Neural crest cell (in vitro differentiated cells): Measurements from ENCODE around the gene PGF. TPM values are rescaled to one million over a fixed set of nuclear protein-coding genes. Genes with fewer than 3 reads are reported as not detected.

Source experiments
- DNase-seq: peaks from one replicate; pipeline ENCODE4 v3.0.0; 2021; ENCODE audit warnings: low read depth, mixed read lengths, low spot score
- H3K27ac Mint-ChIP-seq: one replicate; pipeline ENCODE4 v1.8.0; 2021; ENCODE audit warnings: mild to moderate bottlenecking, mixed read lengths; ENCODE audit not compliant: unreplicated experiment
- H3K27me3 Mint-ChIP-seq: 2 replicates; pipeline ENCODE4 v1.8.0; 2021; ENCODE audit warnings: low read depth, mild to moderate bottlenecking, mixed read lengths
- H3K36me3 Mint-ChIP-seq: 2 replicates; pipeline ENCODE4 v1.8.0; 2021; ENCODE audit warnings: low read depth, mild to moderate bottlenecking, mixed read lengths
- H3K4me1 Mint-ChIP-seq: 2 replicates; pipeline ENCODE4 v1.8.0; 2021; ENCODE audit warnings: mixed read lengths
- H3K4me3 Mint-ChIP-seq: one replicate; pipeline ENCODE4 v1.8.0; 2021; ENCODE audit warnings: mild to moderate bottlenecking, mixed read lengths
- H3K9me3 Mint-ChIP-seq: 2 replicates; pipeline ENCODE4 v1.8.0; 2021; ENCODE audit warnings: mixed read lengths
- CTCF ChIP-seq: fragments of 200-600 bp; sonication (generic); conservative IDR thresholded peaks from 2 replicates; pipeline ENCODE4 v1.5.0; 2021; ENCODE audit warnings: antibody characterized with exemption, mild to moderate bottlenecking
- total RNA-seq: library from RNA; stranded (reverse); gene quantifications from 2 replicates; pipeline ENCODE4 v1.2.1, GENCODE V29; 2021

PGF gene
- total RNA-seq, 1 donor from 2014 or later: 2.9 TPM

- Mint-ChIP-seq H3K27me3 (no peaks in the 10 kb centered on the region), H3K4me3 (no peak overlapping the region), H3K9me3 (no peaks in the 10 kb centered on the region), H3K36me3 (no peaks in the 10 kb centered on the region), H3K4me1 (peaks cover 32% of the 10 kb centered on the region), H3K27ac (no peak overlapping the region)
- no peak for DNase-seq
- no peak for TF ChIP-seq CTCF
These were observed 27.9 kb upstream of the PGF start for GRCh38 chr14:74983343-74983742.

GRCh38 chr14:74982661-74983060, 27.3 kb upstream of the PGF start:
- Mint-ChIP-seq H3K27ac (no peak overlapping the region), H3K36me3 (no peaks in the 10 kb centered on the region), H3K4me1 (peaks cover 27% of the 10 kb centered on the region), H3K9me3 (no peaks in the 10 kb centered on the region), H3K4me3 (no peak overlapping the region), H3K27me3 (no peaks in the 10 kb centered on the region)
- DNase-seq: no peak
- TF ChIP-seq CTCF: no peak

DNA sequence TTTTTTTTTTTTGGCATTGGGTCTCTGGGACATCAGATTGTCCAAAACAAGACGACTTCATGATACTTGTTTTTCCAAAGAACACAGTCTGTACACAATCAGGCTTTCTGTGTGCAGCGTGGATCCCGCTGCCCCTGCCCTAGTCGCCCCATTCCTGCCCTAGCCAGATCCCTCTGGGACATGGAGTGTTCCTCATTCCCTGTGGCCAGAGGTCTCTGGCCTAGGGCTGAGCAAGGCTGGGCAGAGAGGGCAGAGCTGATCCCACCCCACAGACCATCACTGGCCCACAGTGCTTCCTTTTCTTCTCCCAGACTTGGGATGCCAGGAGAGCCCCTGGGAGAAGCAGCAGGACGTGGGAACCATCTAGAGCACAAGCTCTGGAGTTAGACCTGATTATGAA, 26.4 kb upstream of the PGF start:
- H3K4me1 Mint-ChIP-seq: peaks cover 30% of the 10 kb centered on the region
- no peak for DNase-seq
- TF ChIP-seq CTCF: no peak
- no peaks in the 10 kb centered on the region for H3K36me3 Mint-ChIP-seq
- no peaks in the 10 kb centered on the region for H3K27me3 Mint-ChIP-seq
- H3K9me3 Mint-ChIP-seq: no peaks in the 10 kb centered on the region
- H3K27ac Mint-ChIP-seq: no peak overlapping the region
- H3K4me3 Mint-ChIP-seq: no peak overlapping the region

DNA sequence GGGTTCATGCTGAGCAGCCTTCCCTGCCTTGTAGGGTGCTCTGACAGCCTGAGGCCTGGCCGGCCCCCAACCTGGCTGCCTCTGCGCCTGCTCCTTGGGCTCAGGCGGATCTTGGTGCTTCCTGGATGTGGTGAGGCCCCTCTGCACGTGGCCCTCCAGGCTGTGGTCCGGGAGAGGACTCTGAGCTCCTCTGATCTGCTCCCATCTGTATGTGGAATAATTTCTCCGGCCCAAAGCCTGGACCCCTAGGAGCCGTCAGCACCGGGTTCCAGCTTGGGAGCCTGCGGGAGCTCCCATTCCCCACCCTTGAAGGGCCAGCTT, 26.0 kb upstream of the PGF start:
- Mint-ChIP-seq H3K27me3 (no peaks in the 10 kb centered on the region), H3K36me3 (no peaks in the 10 kb centered on the region), H3K4me1 (peaks cover 31% of the 10 kb centered on the region), H3K27ac (no peak overlapping the region), H3K9me3 (no peaks in the 10 kb centered on the region), H3K4me3 (no peak overlapping the region)
- no peak for DNase-seq
- no peak for TF ChIP-seq CTCF

- no peak overlapping the region for H3K4me3 Mint-ChIP-seq
- H3K27ac Mint-ChIP-seq: no peak overlapping the region
- no peak for TF ChIP-seq CTCF
- DNase-seq: no peak
- no peaks in the 10 kb centered on the region for H3K27me3 Mint-ChIP-seq
- peaks cover 35% of the 10 kb centered on the region for H3K4me1 Mint-ChIP-seq
- no peaks in the 10 kb centered on the region for H3K36me3 Mint-ChIP-seq
- no peaks in the 10 kb centered on the region for H3K9me3 Mint-ChIP-seq
These were observed 25.5 kb upstream of the PGF start for GRCh38 chr14:74980731-74981461.

DNA sequence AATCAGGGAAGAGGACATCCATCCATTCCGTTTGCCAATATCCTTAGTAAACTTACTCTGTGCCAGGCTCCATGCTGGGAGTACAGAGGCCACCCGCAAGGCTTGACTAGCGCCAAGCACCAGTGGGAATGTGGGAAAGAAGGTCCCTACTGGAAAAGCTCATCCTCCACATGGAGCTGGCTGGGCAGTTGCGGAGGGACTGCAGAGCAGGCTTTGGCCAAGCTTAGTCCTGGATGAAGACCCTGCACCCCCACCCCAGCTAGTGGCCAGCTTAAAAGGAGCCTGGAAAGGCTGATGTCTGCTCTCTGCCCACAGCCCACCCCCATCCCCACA, 25.0 kb upstream of the PGF start:
- no peak for DNase-seq
- no peaks in the 10 kb centered on the region for H3K9me3 Mint-ChIP-seq
- H3K4me3 Mint-ChIP-seq: no peak overlapping the region
- TF ChIP-seq CTCF: no peak
- no peaks in the 10 kb centered on the region for H3K27me3 Mint-ChIP-seq
- no peak overlapping the region for H3K27ac Mint-ChIP-seq
- H3K4me1 Mint-ChIP-seq: peaks cover 35% of the 10 kb centered on the region
- H3K36me3 Mint-ChIP-seq: no peaks in the 10 kb centered on the region
